HG03521 (cell line): ENCODE measurements around the gene HAGH.

Experiments
- ATAC-seq: cut with Tn5 transposase; IDR thresholded peaks from one replicate; pipeline ENCODE4 v1.9.1; 2021; ENCODE audit warnings: mild to moderate bottlenecking, moderate library complexity; ENCODE audit not compliant: unreplicated experiment

Gene HAGH

DNA sequence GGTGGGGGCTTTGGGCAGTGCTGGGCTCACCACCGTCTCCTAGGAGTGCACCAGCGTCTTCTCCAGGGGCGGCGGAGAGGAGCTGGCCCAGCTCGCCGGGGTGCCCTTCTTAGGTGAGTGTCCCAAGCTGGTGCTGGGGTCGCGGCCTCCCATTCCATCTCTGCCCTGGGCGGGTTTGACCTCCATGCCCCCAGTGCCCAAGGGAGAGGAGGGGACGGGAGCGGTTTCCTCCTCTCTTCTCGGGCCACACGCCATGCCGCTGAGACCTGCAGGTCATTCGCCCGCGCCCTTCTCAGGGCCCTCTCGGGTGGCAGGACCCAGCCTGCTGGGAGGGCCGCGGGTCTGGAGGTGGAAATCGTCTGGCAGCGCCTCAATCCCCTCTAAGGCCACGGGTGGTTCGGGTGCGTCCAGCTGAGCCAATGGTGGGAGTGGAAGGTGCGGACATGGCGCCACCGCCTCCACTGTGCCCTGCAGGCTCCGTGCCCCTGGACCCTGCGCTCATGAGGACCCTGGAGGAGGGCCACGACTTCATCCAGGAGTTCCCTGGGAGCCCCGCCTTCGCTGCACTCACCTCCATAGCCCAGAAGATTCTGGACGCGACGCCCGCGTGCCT lies 38.4 kb downstream of the HAGH start:
- no peak for ATAC-seq

DNA sequence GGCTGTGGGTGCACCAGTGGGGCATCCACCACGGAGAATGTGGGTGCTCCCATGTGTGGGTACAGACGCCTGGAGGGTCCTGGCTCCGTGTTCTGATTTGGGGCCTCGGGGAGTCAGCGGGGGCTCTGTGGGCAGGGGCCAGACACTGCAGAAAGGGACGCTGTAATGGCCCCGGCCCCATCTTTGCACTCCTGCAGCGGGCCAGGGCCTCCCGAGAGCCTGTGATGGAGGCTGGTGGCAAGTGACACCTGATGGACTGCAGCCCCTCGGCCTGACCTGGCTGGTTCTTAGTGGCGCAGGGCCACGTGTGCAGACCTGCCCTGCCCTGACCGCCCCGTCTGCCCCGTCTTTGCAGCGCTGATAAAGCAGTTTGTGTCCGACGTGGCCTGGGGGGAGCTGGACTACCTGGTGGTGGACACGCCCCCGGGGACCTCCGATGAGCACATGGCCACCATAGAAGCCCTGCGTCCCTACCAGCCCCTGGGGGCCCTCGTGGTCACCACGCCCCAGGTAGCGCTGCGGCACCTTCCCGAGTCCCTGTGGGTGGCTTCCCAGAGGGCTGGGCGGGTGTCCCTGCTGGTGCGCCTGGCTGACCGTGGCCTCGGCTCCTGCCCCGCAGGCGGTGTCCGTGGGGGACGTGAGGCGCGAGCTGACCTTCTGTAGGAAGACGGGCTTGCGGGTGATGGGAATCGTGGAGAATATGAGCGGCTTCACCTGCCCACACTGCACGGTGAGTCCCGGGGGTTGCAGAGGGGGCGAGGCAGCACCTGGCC lies 39.1 kb downstream of the HAGH start:
- no peak for ATAC-seq

DNA sequence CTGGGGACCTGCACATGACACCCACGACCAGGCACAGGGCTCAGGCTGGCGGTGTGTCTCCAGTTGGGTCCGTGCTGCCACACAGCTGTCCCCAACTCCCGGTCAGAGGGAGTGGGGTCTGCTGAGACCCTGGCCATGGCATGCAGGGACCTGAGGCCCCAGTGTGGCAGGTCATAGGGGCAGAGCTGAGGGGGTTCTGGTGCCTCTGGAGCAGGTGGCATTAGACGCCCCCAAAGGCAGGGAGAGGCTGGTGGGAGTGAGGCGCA lies 39.6 kb downstream of the HAGH start:
- no peak for ATAC-seq

DNA sequence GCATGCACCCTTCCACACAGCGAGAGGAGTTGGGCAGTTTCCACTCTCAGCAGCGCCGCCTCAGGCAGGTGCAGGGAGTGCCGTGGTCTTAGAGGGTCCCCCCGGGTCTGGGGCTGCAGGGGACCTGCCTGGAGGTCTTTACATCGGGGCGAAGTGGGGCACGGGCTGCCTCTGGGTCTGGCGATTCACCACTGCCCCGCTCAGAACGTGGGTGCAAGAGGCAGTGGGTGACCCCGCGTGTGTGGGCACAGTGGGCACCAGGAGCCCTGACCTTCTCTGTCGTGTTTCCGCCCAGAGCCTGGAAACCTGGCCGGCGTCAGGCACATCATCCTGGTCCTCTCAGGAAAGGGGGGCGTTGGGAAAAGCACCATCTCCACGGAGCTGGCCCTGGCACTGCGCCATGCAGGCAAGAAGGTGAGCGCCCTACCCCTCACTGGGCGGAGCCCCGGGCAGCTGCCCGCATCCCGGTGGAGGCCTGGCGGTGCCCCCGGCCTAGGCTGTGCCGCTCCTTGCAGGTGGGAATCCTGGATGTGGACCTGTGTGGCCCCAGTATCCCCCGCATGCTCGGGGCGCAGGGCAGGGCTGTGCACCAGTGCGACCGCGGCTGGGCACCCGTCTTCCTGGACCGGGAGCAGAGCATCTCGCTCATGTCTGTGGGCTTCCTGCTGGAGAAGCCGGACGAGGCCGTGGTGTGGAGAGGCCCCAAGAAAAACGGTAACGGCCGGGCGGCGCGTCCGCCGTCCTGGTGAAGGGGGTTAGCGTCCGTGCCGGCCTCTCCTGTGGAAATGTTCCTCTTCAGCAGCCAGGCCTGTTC lies 40.2 kb downstream of the HAGH start:
- ATAC-seq: no peak

DNA sequence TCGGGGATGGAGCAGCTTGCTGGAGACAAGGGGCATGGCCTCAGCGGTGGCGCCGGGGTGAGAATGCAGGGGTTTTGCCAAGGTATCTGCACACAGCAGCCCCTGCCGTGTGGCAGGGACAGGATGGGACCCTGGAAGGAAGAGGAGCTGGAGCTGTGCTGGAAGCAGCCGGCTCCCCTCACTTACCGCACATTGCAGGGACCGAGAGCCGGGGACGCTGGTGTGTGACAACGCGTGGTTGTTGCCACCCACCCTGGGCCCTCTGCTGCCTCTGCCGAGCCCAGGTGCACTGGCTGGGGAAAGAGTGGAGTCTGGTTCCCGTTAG lies 40.8 kb downstream of the HAGH start:
- no peak for ATAC-seq

DNA sequence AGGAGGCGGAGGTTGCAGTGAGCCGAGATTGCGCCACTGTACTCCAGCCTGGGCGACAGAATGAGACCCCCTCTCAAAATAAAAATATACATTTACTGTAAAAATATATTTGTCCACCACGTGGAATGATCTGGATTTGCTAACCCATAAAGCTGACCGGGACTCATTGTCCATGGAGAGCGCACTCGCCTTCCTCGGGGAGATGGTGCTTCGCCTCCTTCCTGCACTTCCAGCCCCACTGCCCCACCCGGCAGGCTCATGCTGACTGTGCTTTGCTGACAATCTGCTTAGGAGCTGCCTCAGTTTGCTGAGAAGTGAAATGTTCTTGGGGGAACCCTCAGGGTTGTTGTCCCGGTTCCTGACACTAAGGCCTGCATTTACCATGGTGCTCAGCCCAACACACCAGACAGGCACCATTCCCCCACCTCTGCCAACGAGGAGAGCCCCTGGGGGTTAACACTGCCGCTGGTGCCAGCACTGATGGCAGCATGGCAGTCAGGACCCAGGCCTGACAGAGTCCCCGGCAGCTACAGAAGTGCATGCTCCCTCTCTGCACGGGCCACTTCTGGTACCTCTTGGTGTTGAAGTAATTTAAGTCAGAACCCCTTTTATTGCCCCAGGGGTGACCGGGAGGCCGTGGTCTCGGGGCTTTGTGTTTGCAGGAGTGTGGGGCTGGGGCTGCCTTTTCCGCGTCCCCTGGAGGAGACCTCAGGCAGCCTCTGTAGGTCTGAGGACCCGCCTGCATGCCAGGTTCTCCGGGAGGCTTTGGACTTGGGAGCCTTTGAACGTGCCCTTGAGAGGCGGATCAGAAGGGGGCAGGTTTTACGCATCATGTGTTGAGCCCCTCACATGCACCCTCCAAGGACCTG lies 41.4 kb downstream of the HAGH start:
- no peak for ATAC-seq

DNA sequence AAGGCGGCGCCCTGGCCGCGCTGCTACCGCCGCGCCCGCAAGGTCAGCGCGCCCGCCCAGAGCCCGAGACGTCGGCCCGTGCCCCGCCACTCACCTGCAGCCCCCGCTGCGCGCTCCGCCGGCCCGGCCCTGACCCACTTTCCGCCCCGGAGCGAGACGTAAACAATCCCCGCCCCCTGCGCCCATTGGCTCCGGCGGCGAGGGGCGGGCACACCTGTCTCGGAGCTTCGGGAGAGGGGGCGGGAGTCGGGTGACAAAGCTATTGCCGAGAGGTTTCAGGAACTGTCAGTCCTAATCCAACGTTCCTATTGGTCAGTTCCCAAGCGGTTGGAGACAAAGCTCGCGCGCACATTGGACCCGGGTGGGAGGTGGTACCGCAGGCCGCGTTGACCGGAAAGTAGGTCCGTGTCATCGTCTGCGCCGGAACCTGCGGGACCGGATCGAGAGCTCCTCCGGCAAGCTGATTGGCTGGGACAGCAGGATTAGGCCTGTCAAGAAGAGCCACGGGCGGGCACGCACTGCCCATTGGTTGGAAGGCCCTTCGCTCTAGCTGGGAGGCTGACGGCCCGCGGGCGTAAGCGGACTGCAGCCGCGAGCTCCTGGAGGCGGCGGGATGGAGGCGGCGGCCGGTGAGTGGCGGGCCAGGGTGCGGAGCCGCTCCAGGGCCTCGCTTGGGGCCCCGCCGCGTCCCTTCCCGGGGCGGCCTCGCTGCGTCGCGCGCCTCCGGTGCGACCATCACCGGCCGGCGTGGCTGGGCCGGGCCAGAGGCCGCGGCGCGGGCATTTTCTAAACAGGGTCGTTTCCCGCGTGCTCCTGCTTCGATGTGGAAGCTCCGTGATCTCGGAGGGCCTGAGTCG lies 44.0 kb downstream of the HAGH start, which contains the start of the genes NUBP2 and SPSB3:
Gene NUBP2, plus strand, starts transcription at position 553 of the 857 bp plus-strand sequence. Its CDS starts 61 bp downstream, at position 614.
Gene SPSB3, minus strand, starts transcription at position 164 of the 857 bp plus-strand sequence. CDS start 1,088 bp downstream, outside the sequence.
- ATAC-seq: peak; percentile 87

DNA sequence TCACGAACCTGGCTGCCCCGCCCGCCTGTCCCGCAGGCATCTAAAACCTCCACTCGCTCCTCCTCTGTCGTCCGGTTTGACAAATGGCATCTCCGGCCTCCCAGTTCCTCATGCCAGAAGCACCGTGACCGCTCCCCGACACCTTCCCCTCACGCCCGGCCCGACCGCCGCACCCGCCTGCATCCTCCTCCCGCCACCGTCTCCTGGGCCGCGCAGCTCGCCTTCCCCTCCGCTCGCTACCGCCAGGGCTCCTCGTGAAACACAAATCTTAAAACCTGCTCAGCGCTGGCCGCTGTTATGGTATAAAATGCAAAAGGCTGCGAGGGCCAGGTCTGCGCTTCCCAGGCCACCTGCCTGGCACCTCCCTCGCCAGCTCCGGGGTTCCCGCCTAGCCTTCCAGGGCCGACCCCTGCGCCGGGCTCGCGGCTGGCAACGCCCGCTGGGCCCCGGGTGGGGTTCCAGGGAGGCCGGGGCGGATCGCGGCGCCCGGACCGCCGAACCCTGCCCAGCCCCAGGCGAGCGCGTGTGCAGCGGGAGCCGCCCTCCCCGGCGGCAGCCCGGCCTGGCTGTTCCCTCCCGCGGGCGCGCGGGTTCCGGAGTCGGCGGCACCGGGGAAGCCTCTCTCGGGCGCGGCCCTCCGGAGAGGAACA lies 44.7 kb downstream of the HAGH start:
- ATAC-seq: no peak

DNA sequence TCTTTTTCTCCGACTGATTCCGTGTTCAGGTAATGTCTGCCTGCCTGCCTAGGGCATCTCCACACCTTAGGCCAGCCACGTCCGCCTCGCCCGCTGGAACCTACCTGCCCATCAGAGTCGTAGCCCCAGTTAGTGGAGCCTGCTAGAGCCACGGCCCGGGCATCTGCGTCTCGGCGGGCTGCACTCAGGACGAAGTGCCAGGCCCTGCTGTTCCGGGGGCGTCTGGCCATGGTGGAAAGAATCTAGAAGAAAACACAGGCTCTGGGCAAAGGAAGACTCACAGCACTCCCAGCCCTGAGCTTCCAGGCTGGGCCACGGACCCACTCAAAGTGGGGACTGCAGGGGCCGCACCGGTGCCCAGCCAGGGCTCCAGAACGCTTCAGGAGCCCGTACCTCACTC lies 45.4 kb downstream of the HAGH start:
- ATAC-seq: no peak

DNA sequence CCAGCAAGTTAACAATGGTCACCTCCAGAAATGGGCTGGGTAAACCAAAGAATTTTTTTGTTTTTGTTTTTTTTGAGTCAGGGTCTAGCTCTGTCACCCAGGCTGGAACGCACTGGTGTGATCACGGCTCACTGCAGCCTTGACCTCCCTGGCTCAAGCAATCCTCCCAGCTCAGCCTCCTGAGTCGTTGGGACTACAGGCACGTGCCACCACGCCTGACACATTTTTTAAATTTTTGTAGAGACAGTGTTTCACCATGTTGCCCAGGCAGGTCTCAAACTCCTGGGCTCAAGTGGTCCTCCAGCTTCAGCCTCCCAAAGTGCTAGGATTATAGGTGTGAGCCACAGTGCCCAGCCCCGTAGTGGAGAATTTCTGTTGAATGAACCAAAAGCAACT lies 46.0 kb downstream of the HAGH start:
- no peak for ATAC-seq

DNA sequence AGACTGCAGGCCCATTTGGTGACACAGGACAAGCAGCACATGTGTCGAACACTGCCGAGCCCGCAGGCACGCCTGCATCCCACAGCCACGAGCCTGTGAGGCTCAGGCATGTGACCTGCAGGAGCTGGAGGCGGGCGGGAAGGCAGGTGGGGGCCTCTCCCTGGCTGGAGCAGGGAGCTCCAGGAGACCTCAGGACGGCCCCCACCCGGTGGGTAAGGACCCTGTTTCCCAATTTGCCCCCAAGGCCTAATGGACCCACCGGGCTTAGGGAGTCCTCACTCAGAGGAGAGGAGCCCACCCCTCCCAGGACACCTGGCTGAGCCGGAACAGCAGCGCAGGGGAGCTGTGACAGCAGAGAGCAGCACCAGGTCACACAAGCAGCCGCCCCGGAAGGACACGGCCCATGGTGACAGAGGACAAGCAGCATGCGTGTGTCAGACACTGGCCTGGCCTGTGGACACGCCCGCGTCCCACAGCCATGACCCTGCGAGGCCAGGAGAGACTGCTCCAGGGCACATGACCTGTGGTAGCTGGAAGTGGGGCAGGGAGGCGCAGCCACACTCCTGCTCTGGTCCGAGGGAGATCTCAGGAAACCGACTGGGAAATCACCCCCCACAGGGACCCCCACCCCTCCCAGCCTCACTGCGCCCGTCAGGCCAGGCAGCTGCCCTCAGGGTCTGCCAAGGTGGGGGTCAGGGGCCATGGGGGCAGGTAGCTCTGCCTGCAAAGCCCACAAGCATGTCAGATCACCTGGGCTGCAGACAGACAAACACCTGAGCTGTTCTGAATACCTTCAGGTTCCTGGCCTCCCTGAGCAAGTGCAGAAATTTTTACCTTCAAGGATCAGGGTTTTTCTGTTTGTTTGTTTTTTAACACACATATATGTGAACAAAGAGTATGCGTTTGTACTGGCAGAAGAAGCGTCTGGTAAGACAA lies 46.6 kb downstream of the HAGH start:
- no peak for ATAC-seq

DNA sequence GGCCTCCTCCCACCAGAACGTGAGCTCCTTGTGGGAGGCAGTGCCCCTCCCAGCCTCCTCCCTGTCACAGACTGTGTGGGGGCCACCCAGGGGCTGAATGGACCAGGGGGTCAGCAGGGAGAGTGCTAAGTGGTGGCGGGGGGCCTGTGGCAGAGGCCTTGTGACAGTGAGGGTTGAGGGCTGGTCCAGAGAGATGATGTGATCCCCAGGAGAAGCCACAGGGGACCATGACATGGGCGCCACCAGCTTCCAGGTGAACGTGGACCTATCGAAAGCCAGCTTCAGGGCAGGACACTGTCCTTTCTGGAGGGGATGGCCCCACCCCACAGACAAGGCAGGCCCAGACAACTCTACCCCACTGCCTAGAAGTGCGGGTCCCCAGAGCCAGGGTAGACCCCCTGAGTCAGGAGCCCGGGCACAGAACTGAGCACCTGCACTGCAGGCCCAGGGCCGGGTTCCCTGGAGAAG lies 47.4 kb downstream of the HAGH start:
- ATAC-seq: no peak

DNA sequence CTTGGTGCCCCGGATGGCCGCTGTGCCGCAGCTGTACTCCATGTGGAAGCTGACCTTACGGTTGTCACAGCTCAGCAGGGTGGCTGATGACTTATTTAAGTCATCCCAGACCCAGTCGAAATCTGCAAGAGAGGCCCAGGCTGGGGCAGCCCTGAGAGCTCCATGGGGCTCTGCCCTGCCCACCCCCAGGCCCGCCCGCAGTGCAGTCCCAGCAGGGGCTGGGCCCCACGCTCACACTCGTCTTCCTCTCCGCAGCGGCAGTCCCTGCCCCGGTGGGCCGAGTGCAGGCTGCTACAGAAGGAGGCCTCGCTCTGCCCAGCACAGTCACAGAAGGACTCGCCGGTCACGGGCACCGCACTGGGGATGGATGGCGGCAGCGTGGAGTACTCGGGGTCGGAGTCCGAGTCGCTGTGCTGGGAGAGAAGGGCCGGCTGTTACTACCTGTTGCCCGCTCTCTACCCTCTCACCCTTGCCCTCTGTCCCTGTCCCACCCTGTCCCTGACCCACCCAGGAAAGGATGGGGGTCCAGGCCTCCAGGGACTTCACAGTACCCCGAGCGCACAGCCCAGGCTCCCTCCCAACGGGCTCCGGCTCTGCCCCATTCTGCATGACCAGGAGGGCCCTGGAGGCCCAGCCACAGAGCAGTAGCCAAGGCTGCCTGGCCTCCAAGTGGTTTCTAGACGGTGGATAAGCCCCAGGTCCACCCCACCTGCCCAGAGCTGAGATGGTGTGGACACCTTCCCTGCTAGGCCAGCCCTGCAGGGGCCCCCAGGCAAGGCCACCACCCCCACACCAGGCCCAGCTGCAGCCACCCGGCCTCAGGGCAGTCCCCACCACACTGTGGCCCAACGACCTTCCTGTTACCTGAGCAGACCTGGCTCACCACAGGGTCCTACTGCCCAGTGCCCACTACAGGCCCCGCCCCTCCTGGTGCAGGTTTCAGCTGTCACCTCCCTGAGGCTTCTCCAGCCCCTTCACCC lies 48.1 kb downstream of the HAGH start:
- no peak for ATAC-seq

DNA sequence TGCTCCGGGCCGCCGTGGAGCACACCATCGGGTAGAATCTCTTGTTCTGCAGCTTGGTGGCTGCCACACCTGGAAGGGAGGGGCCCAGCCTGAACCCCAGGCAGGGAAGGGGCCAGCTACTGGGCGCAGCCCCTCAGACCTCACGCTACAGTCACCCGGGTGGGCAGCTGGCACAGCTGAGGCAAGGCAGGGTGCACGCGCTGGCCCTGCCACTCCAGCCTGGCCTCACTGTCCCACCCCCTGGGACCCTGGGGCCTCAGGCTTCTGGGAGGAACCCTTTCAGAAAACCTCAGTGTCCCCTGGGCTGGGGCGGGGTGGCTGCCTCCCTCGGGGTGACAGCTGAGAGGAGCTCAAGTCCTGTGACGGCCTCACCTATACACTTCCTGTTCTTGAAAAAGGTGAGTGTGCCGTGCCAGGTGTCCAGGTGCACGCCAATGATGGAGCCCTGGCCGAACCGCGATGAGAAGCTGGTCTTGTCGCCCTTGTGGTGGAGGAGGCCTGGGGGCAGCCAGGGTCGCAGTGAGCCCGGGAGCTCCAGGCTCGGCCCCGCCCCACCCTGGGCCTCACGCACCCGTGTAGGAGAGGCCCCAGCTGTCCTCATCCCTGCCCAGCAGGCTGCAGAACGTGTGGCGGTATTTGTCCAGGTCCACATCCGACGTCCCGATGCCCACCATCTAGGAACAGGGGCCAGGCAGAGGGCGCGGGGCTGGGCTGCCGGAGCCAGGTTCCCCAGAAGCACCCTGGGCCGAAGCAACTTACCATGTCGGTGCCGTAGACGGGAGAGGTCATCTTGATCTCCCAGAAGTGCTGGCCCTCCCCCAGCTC lies 49.0 kb downstream of the HAGH start:
- no peak for ATAC-seq

DNA sequence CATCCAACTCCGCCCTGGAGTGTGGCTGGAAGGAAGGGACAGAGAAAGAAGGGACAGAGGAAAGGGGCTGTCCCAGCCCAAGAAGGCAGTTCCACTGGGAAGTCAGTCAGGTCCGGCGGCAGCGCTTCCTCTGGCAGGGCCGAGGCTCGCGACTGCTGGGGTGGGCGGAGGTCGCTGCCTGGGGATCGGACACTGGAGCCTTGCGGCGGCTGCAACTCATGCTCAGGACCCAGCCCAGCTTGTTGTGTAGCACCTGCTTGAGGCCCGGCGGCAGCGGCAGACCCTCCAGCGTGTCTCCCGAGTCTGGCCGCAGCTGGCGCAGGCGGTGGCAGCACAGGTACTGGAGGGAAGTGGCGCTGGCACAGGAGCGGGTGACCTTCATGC lies 49.6 kb downstream of the HAGH start:
- ATAC-seq: no peak

DNA sequence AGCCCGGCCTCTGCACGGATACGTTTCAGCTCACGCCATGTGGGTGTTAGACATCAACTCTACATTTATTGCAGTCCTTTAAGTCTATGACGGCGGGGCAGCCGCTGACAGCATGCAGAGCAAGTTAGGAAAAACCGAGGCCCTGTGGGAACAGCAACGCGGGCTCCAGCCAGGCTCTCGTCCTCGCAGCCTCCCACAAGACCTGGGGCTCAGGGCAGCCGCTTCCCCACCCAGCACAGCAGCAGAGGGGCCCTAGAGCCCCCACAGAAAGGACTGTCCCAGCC lies 50.0 kb downstream of the HAGH start:
- ATAC-seq: no peak
